BLaER1 treated with 17β-estradiol and CSF1 and Interleukin-3, amounts not matched to agents 10 nM and 100 nM (cell line): ENCODE measurements around the gene SMPDL3B.
"Not testable (repeated sequence)": the region's sequence is repeated elsewhere in the genome, so short reads cannot be mapped to it uniquely, and the experiment has no call there.

Experiments
- H3K27ac ChIP-seq, 11 experiments: shearing (Covaris generic); formaldehyde crosslinking; 2 replicates each; pipeline ENCODE4 v1.8.1; 2022
- H3K27me3 ChIP-seq, 11 experiments: shearing (Covaris generic); formaldehyde crosslinking; 2 replicates each; pipeline ENCODE4 v1.8.1; 2022
- H3K36me3 ChIP-seq, 11 experiments: shearing (Covaris generic); formaldehyde crosslinking; 2 replicates each; pipeline ENCODE4 v1.8.1; 2022
- H3K4me1 ChIP-seq, 10 experiments: shearing (Covaris generic); formaldehyde crosslinking; 2 replicates each; pipeline ENCODE4 v1.8.1; 2022
- H3K4me2 ChIP-seq, 11 experiments: shearing (Covaris generic); formaldehyde crosslinking; 2 replicates each; pipeline ENCODE4 v1.8.1; 2022
- H3K4me3 ChIP-seq, 10 experiments: shearing (Covaris generic); formaldehyde crosslinking; 2 replicates each; pipeline ENCODE4 v1.8.1; 2022
- H3K9ac ChIP-seq, 11 experiments: shearing (Covaris generic); formaldehyde crosslinking; 2 replicates each; pipeline ENCODE4 v1.8.1; 2022
- H3K9me3 ChIP-seq, 11 experiments: shearing (Covaris generic); formaldehyde crosslinking; replicated peaks in 1 of 11; 2 replicates each; pipeline ENCODE4 v1.8.1; 2022
- H4K20me1 ChIP-seq, 11 experiments: shearing (Covaris generic); formaldehyde crosslinking; 2 replicates each; pipeline ENCODE4 v1.8.1; 2022
- Cebpa-rat ChIP-seq, 11 experiments: shearing (Covaris generic); IDR thresholded peaks; 2 replicates each; pipeline ENCODE4 v1.8.1; 2022

SMPDL3B gene

GRCh38 chr1:27980216-27980845, 45.5 kb downstream of the SMPDL3B start:
- H3K4me2 ChIP-seq: no peak overlapping the region
- H3K9me3 ChIP-seq: no peaks in the 10 kb centered on the region
- TF ChIP-seq Cebpa-rat (IDR thresholded peaks at IDR 0.05): no peak
- peaks cover 0 to 26% (median 5%) of the 10 kb centered on the region in 10 experiments; a peak in 9 of 20 replicates for H3K4me1 ChIP-seq
- no peaks in the 10 kb centered on the region for H3K27me3 ChIP-seq
- H4K20me1 ChIP-seq: no peaks in the 10 kb centered on the region
- H3K9ac ChIP-seq: peak overlapping the region in 3 of 11 experiments; percentile 2 to 24 (median 11); a peak in 1 of 22 replicates
- H3K4me3 ChIP-seq: no peak overlapping the region
- peaks cover 22 to 68% (median 34%) of the 10 kb centered on the region in 11 experiments for H3K36me3 ChIP-seq
- H3K27ac ChIP-seq: 0 out of 22 replicates have a peak overlapping the region, but pooled peaks of 1 of the 11 experiments have one; percentile 15

- H3K4me2 ChIP-seq: no peak overlapping the region
- no peak overlapping the region for H3K27ac ChIP-seq
- H3K36me3 ChIP-seq: peaks cover 18 to 68% (median 33%) of the 10 kb centered on the region in 11 experiments; a peak in 21 of 22 replicates
- peaks cover 0 to 26% (median 5%) of the 10 kb centered on the region in 10 experiments; a peak in 9 of 20 replicates for H3K4me1 ChIP-seq
- H3K4me3 ChIP-seq: no peak overlapping the region
- no peaks in the 10 kb centered on the region for H3K27me3 ChIP-seq
- no peak for TF ChIP-seq Cebpa-rat (IDR thresholded peaks at IDR 0.05)
- no peaks in the 10 kb centered on the region for H3K9me3 ChIP-seq
- H4K20me1 ChIP-seq: no peaks in the 10 kb centered on the region
- H3K9ac ChIP-seq: peak overlapping the region in 1 of 11 experiments; percentile 24; a peak in 1 of 22 replicates
Observed at GRCh38 chr1:27981145-27981544, 46.3 kb downstream of the SMPDL3B start.

GRCh38 chr1:27990920-27991537, 56.2 kb downstream of the SMPDL3B start:
- H3K4me1 ChIP-seq: peaks cover 8 to 38% (median 10%) of the 10 kb centered on the region in 10 experiments; a peak in 19 of 20 replicates
- peaks cover 85 to 100% (median 94%) of the 10 kb centered on the region in 11 experiments for H3K36me3 ChIP-seq
- no peak overlapping the region for H3K4me3 ChIP-seq
- no peaks in the 10 kb centered on the region for H3K27me3 ChIP-seq
- H3K4me2 ChIP-seq: no peak overlapping the region
- no peak overlapping the region for H3K27ac ChIP-seq
- no peak overlapping the region for H3K9ac ChIP-seq
- no peak for TF ChIP-seq Cebpa-rat (IDR thresholded peaks at IDR 0.05)
- H3K9me3 ChIP-seq: no peaks in the 10 kb centered on the region
- no peaks in the 10 kb centered on the region; a peak in 1 of 22 replicates for H4K20me1 ChIP-seq

GRCh38 chr1:27992276-27992675, 57.5 kb downstream of the SMPDL3B start:
- peak overlapping the region; percentile 1 to 66 (median 21); a peak in 17 of 22 replicates for H3K4me2 ChIP-seq
- no peak overlapping the region for H3K4me3 ChIP-seq
- peak overlapping the region in 5 of 11 experiments; percentile 1 to 19 (median 4); a peak in 3 of 22 replicates for H3K27ac ChIP-seq

GRCh38 chr1:27993241-27993640, 58.4 kb downstream of the SMPDL3B start:
- no peaks in the 10 kb centered on the region for H3K9me3 ChIP-seq
- no peak overlapping the region for H3K4me3 ChIP-seq
- H3K9ac ChIP-seq: no peak overlapping the region
- H3K36me3 ChIP-seq: peaks cover 88 to 100% (median 99%) of the 10 kb centered on the region in 11 experiments
- 0 out of 22 replicates have a peak overlapping the region, but pooled peaks of 1 of the 11 experiments have one; percentile 2 for H3K27ac ChIP-seq
- H3K4me2 ChIP-seq: peak overlapping the region in 2 of 11 experiments; percentile 46 to 66; a peak in 3 of 22 replicates
- no peaks in the 10 kb centered on the region; a peak in 1 of 22 replicates for H4K20me1 ChIP-seq
- no peak for TF ChIP-seq Cebpa-rat (IDR thresholded peaks at IDR 0.05)
- peaks cover 8 to 38% (median 10%) of the 10 kb centered on the region in 10 experiments; a peak in 19 of 20 replicates for H3K4me1 ChIP-seq
- no peaks in the 10 kb centered on the region for H3K27me3 ChIP-seq

More at GRCh38 chr1:27992276-27992675, 57.5 kb downstream of the SMPDL3B start:
- H3K9me3 ChIP-seq: no peaks in the 10 kb centered on the region
- H3K36me3 ChIP-seq: peaks cover 88 to 100% (median 98%) of the 10 kb centered on the region in 11 experiments
- peaks cover 8 to 38% (median 10%) of the 10 kb centered on the region in 10 experiments; a peak in 19 of 20 replicates for H3K4me1 ChIP-seq
- no peak overlapping the region for H3K9ac ChIP-seq
- H4K20me1 ChIP-seq: no peaks in the 10 kb centered on the region; a peak in 1 of 22 replicates
- TF ChIP-seq Cebpa-rat (IDR thresholded peaks at IDR 0.05): no peak
- no peaks in the 10 kb centered on the region for H3K27me3 ChIP-seq

- Histone ChIP-seq H3K27me3 (no peaks in the 10 kb centered on the region), H4K20me1 (no peaks in the 10 kb centered on the region; a peak in 1 of 22 replicates), H3K4me2 (peak overlapping the region in 2 of 11 experiments; percentile 46 to 66; a peak in 4 of 22 replicates), H3K36me3 (peaks cover 88 to 100% (median 99%) of the 10 kb centered on the region in 11 experiments), H3K9ac (no peak overlapping the region), H3K4me1 (peaks cover 8 to 38% (median 10%) of the 10 kb centered on the region in 10 experiments; a peak in 19 of 20 replicates), H3K9me3 (no peaks in the 10 kb centered on the region), H3K27ac (no peak overlapping the region), H3K4me3 (no peak overlapping the region)
- TF ChIP-seq Cebpa-rat (IDR thresholded peaks at IDR 0.05): no peak
Observed at GRCh38 chr1:27994060-27994459, 59.3 kb downstream of the SMPDL3B start.

GRCh38 chr1:27994526-27994925, 59.7 kb downstream of the SMPDL3B start:
- not testable (repeated sequence) for H3K27me3 ChIP-seq, H3K9ac ChIP-seq, H4K20me1 ChIP-seq, H3K4me3 ChIP-seq, H3K9me3 ChIP-seq, H3K27ac ChIP-seq
- H3K4me2 ChIP-seq: peak overlapping the region in 2 of 11 experiments; percentile 46 to 66; a peak in 4 of 22 replicates
- H3K4me1 ChIP-seq: peaks cover 8 to 38% (median 10%) of the 10 kb centered on the region in 10 experiments; a peak in 19 of 20 replicates
- H3K36me3 ChIP-seq: peaks cover 88 to 100% (median 99%) of the 10 kb centered on the region in 11 experiments

GRCh38 chr1:27999055-27999454, 64.3 kb downstream of the SMPDL3B start:
- Histone ChIP-seq H3K9me3 (no peaks in the 10 kb centered on the region), H3K27ac (no peak overlapping the region), H3K4me1 (peaks cover 0 to 13% (median 0%) of the 10 kb centered on the region in 10 experiments; a peak in 6 of 20 replicates), H3K9ac (no peak overlapping the region), H4K20me1 (no peaks in the 10 kb centered on the region; a peak in 1 of 22 replicates), H3K4me2 (no peak overlapping the region), H3K4me3 (no peak overlapping the region), H3K36me3 (peaks cover 88 to 98% (median 94%) of the 10 kb centered on the region in 11 experiments), H3K27me3 (no peaks in the 10 kb centered on the region)
- TF ChIP-seq Cebpa-rat (IDR thresholded peaks at IDR 0.05): no peak

GRCh38 chr1:28002600-28002999, 67.8 kb downstream of the SMPDL3B start:
- Histone ChIP-seq H4K20me1 (no peaks in the 10 kb centered on the region; a peak in 1 of 22 replicates), H3K9me3 (no peaks in the 10 kb centered on the region), H3K4me3 (no peak overlapping the region), H3K36me3 (peaks cover 64 to 99% (median 89%) of the 10 kb centered on the region in 11 experiments), H3K9ac (no peak overlapping the region), H3K4me2 (no peak overlapping the region), H3K27ac (no peak overlapping the region), H3K27me3 (no peaks in the 10 kb centered on the region), H3K4me1 (no peaks in the 10 kb centered on the region)
- TF ChIP-seq Cebpa-rat (IDR thresholded peaks at IDR 0.05): no peak

- H3K36me3 ChIP-seq: peaks cover 59 to 99% (median 85%) of the 10 kb centered on the region in 11 experiments
- not testable (repeated sequence) for H4K20me1 ChIP-seq, H3K4me3 ChIP-seq
Observed at GRCh38 chr1:28003117-28003516, 68.3 kb downstream of the SMPDL3B start.

More at GRCh38 chr1:28003117-28003516, 68.3 kb downstream of the SMPDL3B start:
- H3K27ac ChIP-seq, H3K27me3 ChIP-seq, H3K9ac ChIP-seq, H3K9me3 ChIP-seq, H3K4me2 ChIP-seq, H3K4me1 ChIP-seq: not testable (repeated sequence)
